Dermis microvascular lymphatic vessel endothelial cell (primary cell): ENCODE measurements around the gene KCTD5. TPM values are rescaled to one million over a fixed set of nuclear protein-coding genes. Genes with fewer than 3 reads are reported as not detected.
A peak's percentile ranks its signal among the peaks of the same experiment; 100 is the strongest.
"Not testable (repeated sequence)": the region's sequence is repeated elsewhere in the genome, so short reads cannot be mapped to it uniquely, and the experiment has no call there.

Source experiments
- DNase-seq, 2 donors: peaks; one replicate each; pipeline versions ENCODE4 v3.0.0 to v3.0.0-alpha.2; 2010; ENCODE audit warnings: low read depth in 2 of 2
- total RNA-seq: library from RNA; depleted of rRNA; stranded (reverse); fragments of >200 nt; gene quantifications from 2 replicates; pipeline ENCODE4 v1.2.1, GENCODE V29; 2014

KCTD5 gene, protein sequence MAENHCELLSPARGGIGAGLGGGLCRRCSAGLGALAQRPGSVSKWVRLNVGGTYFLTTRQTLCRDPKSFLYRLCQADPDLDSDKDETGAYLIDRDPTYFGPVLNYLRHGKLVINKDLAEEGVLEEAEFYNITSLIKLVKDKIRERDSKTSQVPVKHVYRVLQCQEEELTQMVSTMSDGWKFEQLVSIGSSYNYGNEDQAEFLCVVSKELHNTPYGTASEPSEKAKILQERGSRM
- total RNA-seq: 14.4 and 19.3 TPM in 2 replicates

DNA sequence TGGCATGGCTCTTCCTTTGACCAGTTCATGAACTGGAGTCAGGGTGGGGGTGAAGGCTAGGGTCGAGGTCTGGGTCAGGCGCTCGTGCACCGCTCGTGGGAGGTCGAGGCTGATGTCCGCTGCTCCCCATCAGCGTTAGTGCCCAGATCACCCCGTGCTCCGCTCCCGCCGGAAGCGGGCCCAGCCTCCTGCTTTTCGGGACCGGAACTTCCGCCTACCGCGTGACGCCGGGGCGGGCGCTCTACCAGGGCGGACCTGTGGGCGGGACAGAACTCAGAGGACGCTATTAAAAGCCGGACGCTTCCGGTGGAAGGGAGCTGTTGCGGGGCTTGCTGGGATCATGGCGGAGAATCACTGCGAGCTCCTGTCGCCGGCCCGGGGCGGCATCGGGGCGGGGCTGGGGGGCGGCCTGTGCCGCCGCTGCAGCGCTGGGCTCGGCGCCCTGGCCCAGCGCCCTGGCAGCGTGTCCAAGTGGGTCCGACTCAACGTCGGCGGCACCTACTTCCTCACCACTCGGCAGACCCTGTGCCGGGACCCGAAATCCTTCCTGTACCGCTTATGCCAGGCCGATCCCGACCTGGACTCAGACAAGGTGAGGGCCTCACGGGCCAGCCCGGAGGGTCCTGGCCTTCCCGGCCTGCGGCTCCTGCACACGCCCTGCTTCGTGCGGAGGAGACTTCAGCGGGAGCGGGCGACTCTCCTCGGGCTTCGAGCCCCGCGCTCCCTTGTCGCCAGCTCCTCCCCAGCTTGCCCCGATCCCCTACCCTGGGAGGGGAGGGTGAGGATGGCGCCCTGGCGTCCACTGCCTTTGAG is at the start of gene KCTD5:
KCTD5 (plus strand) TSS at position 315 of the 813 bp plus-strand sequence; CDS start at position 341, 26 bp downstream.
- DNase-seq: peak; percentile 92 to 97

DNA sequence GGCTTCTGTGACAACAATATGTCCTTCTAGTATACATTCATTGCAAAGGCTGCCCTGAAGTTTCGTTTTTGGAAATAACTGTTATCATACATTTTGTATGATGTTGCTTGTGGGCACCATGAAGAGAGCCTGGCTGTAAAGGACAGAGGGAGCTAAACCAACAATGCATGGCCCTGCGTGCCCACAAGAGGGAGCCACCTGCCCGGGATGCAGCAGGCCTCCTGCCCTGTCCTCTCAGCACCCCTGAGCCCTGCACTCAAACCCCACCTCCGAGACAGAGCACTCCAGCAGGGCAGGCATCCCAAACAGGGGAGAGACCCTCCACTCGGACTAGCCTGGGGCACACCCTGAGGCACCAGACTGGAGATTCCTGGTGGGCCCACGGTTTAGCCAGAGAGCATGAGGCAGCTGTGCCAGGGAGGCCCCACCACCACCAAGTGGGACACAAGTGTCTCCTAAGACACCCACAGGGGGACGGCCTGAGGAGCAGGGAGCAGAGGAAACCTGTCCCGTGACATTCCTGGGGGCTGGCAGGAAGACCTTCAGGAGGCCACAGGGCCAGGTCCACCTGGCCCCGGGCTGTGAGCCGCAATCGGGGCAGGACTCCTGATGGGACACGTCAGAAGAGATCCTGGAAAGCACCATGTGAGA is 43.1 kb upstream of the KCTD5 start:
- DNase-seq: not testable (repeated sequence)

DNA sequence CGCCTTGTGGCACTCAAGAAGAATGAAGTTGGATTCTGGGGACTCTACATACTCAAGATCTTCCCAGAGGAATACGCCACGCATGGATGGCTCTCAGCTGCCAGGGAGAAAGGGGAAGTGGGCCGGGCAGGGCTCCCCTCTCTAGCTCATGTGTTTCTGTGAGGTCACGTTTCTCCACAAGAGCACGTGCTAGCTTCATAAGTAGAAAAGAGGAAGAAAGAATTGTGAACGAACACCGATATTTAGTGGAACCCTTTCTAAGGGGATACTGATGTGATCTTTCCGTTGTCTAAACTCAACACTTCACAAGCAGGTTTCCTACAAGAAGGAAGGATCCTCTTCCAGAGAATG is 42.6 kb upstream of the KCTD5 start:
- not testable (repeated sequence) for DNase-seq

DNA sequence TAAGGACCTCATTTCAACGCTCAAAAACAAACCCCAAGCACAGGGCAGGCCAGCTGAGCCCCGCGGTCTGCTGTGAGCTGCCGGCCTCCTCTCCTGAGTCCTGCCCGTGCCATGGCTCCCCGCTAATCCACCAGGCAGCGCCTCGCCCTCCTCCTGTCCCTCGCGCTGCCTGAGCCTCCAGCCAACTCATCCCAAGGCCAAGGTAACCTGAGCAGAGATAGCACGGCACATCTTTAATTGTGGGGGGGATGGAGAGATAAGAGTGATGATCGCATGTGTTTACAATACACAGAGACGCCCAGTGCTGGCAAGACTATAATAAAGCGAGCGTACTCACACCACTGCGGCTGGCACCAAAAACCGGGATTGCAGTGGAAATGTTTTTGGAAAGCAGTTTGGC is 39.8 kb upstream of the KCTD5 start:
- DNase-seq: not testable (repeated sequence)

DNA sequence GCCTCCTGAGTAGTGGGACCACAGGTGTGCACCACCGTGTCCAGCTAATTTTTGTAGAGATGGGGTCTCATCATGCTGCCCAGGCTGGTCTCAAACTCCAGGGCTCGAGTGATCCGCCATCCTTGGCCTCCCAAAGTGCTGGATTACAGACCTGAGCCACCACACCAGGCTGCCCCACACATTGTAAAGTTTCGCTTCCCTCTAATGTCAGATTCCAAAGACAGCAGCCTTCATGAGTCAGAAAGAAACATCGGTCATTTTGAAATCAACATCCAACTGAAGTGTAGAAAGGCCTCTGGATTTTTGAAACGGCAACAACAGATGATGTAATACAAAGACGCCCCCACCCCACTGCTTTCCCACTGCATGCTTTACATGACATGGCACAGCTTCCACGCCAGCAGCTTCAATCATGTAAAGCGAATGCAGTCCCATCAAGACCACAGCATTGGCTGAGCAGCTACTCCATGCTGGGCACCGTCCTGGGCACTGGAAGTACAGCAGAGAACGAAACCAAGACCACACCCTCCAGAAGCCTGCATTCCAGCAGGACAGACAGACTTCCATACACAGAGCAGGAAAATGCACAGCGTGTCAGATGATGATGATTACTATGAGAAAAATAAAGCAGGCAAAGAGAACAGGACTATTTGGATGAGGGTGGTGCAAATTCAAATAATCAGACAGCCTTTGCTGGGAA is 37.4 kb upstream of the KCTD5 start:
- DNase-seq: not testable (repeated sequence)

DNA sequence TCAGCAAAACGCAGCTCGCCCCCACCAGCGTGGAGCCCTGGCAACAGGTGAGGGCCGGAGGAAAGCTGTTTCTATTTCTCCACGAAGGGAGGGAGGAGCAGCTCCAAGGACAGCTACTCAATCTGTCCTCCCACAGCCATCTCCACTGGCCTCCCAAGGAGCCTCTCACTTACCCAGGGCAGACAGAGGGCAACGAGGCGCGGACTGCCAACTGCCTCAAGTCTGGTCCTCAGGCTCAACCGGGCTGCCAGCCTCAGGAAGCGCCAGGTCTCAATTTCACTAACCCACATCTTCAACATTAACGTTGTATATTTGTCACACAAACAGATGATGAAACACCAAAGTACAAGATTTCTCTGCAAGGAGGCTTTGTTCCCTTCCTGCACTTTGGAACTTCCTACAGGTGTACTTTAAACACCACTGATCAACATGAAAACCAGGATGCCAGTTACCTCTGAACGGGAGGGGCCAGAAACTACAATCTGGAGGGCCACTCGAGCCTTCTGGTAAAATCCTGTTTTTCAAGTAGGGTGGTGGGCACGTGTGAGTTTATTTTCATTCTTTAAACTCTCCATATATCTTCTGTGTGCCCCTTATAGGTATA is 31.0 kb upstream of the KCTD5 start:
- not testable (repeated sequence) for DNase-seq

DNA sequence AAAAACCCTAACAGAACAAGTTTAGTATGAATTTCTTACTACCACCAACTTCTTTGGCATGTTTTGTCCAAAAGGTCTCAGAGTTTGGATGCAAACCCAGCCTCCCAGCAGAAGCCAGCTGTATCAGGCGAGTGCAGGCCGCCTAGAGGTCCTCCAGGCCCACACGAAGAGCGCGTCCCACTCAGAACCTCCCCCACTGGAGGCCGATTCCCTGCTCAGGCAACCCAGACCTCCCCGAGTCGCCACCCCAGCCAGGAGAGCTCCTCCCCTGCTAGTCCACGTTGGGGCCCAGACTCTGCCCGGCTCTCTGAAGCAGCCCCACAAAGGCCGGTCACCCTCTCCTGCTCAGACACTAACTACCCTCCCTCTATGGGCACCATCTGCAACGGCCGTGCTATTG is 28.4 kb upstream of the KCTD5 start:
- not testable (repeated sequence) for DNase-seq

DNA sequence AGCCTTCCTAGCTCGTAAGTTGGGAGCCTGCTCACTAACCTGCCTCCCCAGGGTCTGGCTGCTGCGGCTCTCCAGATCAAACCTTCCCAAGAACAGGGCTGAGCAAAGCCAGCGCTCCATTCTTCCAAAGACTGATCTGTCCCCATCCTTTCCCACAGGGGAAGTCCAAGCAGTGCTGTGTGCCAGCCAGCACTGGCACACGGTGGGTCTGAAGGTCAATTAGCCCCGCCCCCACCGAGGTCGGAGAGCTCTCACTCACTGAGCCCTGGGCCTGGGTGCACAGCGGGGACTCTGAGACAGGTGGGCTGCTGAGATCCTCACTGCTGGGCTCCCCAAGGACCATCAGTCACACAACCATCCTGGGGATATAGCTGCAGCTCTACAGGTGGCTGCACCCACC is 27.4 kb upstream of the KCTD5 start:
- not testable (repeated sequence) for DNase-seq

DNA sequence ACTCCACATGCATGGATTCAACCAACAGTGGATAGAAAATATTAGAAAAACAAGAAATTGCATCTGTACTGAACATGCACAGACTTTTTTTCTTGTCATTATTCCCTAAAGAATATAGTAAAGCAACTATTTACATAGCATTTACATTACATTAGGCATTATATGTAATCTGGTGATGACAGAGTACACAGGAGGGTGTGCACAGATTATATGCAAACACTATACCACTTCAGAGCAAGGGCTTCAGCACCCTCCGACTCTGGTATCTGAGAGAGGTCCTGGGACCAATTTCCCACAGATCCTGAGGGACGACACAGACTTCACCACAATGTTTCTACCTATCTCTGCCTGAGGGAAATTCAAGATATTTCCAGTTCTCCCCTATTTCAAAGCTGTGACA is 25.3 kb upstream of the KCTD5 start:
- DNase-seq: no peak

DNA sequence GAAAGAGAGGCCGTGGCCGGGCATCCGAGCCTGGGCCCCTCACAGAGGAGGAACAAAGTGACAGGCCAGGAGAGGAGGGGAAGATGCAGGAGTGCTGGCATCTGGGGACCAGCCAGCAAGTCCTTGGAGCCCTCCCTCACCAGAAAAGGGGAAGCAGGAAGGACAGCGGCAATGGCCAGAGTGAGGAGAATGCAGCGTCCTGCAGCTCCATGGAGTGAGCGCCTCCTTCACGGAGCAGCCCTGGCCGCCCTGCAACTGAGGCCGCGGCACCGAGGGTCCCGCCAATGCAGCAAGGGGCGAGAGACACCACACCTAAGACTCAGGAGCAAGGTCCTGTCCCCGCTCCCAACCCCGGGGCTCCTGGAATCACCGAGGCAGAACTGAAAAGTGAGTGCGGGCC is 24.5 kb upstream of the KCTD5 start:
- not testable (repeated sequence) for DNase-seq

DNA sequence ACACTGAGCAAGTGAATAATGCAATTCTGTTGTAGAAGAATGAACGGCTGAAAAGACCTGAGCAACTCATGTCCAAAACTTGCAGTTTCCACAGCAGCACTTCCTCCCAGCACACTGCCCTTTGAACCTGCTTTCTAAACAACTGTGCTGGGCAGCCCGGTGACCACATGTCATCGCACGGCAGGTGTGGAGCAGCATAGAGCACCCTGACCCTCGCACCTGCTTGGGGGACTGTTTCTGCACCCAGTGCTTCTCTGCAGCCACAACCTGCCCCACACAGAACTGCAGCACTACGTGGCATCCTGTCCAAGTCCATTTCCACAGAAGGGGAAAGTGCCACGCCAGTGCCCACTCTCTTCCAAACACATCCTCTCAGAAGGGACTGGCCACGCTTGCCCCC is 22.8 kb upstream of the KCTD5 start:
- not testable (repeated sequence) for DNase-seq

DNA sequence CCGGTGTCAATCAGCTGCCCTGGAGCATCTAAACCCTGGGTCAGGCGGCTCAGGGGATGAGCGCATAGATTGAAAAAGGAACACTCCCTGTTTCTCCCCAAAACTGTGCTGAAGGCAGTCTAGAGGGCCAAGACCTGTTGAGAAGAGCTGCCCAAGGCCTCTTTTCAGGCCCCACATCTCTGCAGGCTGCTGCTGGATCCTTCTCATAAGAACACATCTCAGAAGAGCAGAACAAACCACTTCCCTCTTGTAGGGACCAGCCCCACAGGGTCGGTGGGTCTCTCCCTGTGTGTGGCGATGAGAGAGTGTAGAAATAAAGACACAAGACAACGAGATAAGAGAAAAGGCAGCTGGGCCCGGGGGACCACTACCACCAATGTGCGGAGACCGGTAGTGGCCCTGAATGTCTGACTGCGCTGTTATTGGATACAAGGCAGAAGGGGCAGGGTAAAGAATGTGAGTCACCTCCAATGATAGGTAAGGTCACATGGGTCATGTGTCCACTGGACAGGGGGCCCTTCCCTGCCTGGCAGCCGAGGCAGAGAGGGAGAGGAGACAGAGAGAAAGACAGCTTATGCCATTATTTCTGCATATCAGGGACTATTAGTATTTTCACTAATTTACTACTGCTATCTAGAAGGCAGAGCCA is 22.2 kb upstream of the KCTD5 start:
- not testable (repeated sequence) for DNase-seq

DNA sequence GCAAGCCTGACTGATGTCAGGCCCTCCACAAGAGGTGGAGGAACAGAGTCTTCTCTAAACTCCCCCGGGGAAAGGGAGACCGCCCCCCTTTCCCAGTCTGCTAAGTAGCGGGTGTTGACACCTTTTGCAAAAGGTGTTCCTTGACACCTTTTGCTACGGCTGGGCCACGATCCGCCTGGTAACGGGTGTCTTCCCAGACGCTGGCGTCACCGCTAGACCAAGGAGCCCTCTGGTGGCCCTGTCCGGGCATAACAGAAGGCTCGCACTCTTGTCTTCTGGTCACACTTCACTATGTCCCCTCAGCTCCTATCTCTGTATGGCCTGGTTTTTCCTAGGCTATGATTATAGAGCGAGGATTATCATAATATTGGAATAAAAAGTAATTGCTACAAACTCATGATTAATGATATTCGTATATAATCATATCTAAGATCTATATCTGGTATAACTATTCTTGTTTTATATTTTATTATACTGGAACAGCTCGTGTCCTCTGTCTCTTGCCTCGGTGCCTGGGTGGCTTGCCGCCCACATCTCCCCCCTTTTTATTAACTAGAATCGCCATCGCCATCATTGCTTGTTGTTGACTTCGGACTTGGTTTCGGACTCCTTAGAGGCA is 21.5 kb upstream of the KCTD5 start:
- DNase-seq: peak in 1 of 2 donors; percentile 5

DNA sequence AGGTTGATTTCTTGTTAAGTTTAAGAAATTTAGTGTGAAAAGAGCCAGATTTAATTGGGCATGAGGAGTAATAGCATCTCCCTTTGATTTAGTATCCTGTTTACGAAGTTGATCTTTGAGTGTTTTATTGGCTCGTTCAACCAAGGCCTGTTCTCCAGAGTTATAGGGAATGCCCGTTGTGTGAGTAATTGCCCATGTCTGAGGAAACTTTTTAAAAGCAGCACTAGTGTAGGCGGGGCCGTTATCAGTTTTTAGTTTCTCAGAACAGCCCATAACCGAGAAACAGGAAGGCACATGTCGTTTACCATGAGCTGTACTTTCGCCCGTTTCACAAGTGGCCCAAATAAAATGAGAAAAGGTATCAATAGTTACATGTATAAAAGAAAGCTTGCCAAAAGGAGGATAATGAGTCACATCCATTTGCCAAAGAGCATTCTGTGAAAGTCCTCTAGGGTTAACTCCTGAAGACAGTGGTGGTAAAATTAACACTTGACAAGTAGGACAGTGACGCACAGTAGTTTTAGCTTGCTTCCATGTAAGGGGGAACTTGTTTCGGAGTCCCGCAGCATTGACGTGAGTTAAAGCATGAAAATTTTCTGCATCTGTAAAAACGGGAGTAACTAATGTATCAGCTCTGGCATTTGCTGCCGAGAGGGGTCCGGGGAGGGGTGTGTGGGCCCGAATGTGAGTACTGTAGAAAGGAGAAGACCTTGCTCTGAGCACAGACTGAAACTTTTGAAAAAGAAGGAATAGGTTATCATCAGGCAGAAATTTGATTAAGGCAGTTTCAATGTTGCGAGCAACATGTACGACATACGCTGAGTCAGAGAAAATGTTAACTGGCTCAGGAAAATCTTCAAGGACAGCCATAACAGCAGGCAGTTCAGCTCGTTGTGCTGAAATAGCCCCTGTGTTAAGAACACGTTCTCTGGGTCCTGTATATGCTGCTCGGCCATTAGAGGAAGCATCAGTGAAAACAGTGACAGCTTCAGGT is 18.5 kb upstream of the KCTD5 start:
- DNase-seq: no peak

DNA sequence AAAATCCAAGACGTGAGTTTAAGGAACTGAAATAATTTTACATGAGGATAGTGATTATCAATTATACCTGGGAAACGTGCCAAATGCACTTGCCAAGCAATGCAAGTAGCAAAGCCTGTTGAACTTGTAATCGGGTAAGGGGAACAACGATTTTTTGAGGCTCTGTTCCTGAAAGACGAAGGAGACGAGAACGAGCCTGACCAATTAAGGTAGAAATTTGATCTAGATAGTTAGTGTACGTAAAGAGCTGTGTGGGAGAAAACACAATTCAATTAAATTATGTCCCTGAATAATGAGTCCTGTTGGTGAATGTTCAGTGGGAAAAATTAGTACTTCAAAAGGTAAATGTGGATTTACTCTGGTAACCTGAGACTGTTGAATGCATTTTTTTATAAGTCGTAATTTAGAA is 17.7 kb upstream of the KCTD5 start:
- DNase-seq: no peak

DNA sequence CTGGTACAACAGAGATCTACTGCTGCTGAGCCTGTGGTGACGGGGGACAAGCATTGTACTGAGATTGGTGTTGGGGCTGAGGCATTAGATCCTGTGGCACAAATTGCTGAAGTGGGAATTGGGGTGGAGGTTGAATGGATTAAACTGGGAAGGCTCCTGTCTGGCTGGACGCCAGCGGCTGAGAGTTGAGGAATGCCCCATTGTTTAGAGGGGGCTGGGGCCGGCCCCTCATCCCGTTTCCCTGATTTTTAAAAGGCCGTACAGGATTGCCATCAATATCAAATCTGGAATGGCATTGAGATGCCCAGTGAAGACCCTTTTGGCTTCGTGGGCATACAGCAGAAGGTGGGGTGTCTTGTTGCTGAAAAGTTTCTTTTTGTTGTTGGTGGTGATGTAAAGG is 15.7 kb upstream of the KCTD5 start:
- DNase-seq: not testable (repeated sequence)

DNA sequence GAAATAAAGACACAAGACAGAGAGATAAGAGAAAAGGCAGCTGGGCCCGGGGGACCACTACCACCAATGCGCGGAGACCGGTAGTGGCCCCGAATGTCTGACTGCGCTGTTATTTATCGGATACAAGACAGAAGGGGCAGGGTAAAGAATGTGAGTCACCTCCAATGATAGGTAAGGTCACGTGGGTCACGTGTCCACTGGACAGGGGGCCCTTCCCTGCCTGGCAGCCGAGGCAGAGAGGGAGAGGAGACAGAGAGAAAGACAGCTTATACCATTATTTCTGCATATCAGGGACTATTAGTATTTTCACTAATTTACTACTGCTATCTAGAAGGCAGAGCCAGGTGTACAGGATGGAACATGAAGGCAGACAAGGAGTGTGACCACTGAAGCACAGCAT is 12.7 kb upstream of the KCTD5 start:
- DNase-seq: not testable (repeated sequence)

DNA sequence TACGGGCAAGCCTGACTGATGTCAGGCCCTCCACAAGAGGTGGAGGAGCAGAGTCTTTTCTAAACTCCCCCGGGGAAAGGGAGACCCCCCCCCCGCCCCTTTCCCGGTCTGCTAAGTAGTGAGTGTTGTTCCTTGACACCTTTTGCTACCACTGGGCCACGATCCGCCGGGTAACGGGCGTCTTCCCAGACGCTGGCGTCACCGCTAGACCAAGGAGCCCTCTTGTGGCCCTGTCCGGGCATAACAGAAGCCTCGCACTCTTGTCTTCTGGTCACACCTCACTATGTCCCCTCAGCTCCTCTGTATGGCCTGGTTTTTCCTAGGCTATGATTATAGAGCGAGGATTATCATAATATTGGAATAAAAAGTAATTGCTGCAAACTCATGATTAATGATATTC is 12.3 kb upstream of the KCTD5 start:
- peak in 1 of 2 donors; percentile 47 for DNase-seq

DNA sequence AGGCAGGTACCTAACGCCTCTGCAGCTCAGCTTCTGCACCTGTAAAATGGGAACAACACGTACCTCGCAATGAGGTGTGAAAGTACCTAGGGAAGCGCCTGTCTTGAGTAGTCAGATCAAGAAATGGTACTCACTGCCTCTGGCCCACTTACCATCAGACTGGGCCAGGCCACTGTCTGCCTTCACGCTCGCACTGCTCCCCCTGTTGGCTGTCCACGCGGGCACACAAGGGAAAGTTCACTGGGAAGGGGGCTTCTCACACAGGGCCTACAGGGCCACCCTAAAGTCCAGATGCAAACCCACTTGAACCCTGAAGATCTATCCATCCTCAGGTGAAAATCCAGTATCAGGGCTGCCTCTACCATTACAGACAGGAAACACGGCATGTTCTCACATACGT is 11.1 kb upstream of the KCTD5 start:
- not testable (repeated sequence) for DNase-seq
